HG03378 (cell line): Measurements from ENCODE around the gene LSM10.

Experiments
- ATAC-seq: cut with Tn5 transposase; IDR thresholded peaks from one replicate; pipeline ENCODE4 v1.9.1; 2021; ENCODE audit warnings: mild to moderate bottlenecking, moderate library complexity; ENCODE audit not compliant: unreplicated experiment

Gene LSM10

DNA sequence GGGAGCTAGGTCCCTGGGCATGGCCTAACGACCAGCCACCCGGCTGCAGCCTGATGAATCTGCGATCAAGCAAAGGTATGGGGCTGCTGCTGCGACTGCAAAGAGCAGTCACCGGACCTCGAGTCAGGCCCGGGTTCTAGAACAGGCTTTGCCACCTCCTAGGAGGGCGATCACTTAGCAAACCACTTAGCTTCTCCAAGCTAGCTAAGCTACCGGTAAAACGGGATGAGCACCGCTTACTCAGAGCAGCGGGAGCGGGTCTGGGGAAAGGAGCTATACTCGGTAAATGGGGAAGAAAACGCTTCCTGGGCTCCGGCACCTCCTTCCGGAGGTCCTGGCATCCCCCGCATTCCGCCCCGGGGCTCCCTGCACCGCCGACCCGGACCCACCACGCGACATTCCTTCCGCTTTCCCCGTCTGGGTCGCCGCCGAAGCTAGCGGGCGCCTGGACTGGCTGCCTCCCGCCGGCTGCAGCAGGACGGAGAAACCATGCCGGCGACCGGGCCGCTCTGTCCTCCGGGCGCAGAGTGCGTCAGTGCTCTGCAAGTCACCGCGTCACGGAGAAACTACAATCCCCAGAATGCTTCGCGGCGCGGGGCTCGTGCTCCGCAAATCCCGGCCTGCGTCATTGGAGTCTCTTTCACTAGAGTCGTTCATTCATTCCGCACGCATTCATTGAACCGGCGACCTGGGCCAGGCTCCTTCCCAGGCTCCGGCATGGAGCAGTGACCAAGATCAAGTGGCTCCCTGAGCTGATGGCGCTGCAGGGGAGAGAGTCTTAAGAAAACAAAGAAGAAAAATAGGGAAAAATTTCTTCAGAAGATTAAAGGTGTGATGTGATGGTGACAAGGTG is at the start of gene LSM10:
LSM10 (minus strand) TSS at position 531 of the 853 bp plus-strand sequence. CDS start 3,779 bp downstream, outside the sequence.
- ATAC-seq = peak; percentile 67

DNA sequence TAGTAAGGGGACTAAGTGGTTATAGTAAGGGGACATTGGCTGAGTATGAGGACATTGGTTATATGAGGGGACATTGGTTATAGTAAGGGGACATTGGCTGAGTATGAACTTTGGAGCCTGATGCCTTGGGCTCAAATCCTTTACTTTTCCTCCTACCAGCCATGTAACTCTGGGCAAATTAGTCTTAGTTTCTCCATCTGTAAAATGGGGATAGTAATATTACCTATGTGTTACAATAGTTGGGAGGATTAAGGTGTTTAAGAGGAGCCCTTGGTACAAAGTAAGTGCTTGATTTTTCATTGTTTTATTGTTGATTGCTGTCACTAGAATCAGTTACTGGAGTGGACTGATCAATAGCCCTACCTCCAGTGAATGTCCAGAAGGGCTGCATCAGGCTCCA is 49.7 kb upstream of the LSM10 start:
- ATAC-seq = no peak

DNA sequence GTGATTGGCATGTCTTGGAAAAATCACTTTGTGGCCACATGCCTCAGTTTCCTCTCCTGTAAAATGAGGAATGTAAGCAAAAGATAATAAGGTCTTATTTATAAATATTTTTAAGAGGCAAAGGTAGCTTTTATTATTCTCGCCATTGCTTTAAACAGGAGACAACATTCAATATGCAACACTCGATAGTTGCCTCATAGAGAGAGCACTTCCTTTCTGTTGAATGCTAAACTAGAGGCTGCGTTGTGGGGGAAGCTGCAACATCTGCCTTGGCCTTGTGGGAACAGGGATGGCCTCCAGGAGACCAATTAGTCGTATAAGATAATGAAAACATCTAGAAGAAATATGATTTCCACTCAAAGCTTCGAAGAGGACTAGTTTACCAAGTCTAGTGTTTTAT is 49.0 kb upstream of the LSM10 start:
- no peak for ATAC-seq

DNA sequence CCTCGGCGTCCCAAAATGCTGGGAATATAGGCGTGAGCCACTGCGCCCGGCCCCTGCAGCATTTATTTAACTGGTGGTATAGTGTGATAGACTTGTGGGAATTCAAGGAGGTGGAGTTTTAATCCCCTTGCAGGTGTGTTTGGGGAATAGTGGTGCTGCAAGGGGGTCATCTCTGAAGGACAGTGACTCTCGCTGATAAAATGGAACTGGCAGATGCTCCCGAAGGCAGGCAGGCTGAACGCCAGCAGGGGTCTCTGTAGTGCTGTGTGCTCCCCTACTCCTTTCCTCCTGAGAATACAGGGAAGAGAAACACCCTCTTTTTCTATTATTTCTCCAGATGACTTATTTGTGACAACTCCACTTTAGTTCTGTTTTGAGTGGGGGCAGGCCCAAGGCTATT is 48.6 kb upstream of the LSM10 start:
- ATAC-seq = no peak

DNA sequence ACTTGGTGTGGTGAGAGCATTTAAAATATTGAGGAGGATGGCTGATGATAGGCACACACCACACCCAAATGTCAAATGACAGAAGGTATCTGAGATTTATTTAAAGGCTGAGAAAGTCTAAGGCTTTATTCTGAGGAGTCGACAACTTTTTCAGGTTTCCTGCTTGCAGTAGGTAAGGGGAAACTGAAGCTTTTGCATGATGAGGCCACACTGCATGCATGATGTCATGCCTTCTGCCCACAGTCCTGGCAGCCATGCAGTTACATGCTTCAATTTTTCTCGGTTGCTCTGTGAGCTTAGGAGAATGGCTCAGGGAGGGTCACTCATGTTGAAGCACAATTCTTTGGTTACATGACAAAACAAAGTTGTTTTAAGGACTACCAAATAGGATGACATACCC is 45.6 kb upstream of the LSM10 start:
- no peak for ATAC-seq

DNA sequence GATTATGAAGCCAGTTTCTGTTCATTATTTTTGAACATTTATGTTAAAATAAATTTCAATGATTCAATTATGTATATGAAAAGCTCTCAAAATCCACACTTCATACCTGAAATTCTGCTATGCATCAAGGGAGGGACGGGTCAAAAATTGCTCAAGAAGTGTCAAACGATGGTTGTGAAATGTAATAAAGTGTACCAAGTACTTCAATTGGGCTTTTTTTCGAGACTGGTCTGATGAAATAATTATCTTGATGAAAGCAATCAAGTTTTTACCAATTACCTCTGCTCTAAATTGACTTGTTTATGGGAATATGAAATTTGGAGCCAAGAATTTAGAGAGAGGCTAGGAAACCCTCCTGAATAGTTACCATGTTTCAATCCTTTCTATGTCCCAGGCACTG is 44.6 kb upstream of the LSM10 start:
- no peak for ATAC-seq

DNA sequence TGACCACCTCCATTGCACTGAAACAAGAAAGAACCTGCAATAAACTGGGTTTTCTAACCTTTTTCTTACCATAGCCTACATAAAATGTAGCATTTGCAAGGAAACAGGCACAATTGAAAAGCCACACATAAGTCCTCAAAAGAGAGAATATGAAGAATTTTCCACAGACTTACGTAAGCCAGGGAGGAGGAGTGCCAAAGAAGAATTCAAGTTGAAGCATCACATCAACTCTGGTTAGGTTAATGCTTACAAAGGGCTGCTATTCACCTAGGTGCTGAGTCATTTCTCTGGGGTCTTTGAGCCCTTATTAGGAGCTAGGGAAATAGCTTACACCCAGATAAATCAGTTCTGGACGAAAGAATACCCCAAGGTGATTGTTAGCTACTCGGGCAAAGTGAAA is 42.9 kb upstream of the LSM10 start:
- no peak for ATAC-seq

DNA sequence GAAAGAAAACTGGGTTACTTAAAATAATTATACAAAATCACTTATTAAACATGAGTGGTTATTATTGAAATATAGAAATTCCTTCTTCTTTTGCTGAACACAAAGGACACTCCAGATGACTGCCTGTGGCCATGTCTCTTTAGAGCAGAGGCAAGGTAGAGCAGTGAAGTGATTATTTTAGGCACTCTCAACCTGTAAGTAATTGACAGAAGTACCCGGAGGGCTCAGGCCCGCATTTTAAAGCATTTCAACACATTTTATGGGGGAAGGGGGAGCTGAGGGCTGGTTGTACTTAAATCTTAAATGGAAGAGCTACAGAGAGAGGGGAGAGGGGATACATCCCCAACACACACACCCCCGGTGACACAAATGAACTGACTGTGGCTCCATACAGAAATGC is 42.3 kb upstream of the LSM10 start:
- ATAC-seq = no peak

DNA sequence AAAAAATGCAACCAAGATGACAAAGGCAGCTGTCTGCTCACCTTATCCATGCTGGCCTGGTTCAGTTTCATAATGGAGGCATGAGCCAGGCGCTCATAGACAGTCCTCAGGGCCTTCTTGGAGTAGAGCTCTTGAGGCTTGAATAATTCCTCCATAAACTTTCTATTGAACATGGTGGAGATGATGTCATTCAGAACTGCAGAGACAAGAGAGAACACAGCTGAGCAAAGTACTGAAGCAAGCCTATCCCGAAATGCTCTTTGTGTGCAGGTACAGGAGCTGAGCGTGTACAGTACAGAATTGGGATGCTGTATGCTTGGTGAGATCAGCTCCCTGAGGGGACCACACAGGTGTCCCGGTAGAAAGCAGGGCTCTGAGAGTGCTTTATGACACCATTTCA is 41.0 kb upstream of the LSM10 start:
- no peak for ATAC-seq

DNA sequence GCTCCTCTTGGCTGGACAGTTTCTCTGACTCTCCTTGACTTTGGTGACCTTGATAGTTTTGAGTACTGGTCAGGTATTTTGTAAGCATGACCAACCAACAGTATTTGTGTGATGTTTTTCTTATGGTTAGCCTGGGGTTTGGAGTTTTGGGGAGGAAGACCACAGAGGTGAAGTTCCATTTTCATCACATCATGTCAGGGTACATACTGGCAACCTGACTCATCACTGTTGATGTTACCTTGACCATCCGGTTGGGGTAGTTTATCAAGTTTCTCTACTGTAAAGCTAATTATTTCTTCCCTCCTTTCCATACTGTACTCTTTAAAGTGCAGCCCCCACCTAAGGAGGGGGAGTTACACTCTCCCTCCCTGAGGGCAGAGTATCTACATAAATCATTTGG is 39.1 kb upstream of the LSM10 start:
- ATAC-seq = no peak

DNA sequence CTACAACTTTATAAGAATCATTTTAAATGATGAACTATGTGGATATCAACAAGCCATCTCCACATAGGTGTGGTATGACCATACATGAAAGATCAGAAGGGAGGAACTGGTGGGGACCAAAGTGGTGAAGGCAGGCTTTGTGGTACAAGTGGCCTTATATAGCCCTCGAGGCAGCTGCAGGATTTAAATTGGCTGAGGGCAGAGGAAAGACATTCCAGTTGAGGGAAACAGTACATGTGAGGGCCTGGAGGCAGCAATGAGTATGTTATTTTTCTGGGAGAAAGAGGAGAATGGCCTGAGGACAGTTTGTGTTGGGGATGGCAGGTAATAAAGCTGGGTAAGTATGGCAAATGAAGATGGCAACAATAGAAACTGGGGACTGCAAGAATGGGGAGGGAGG is 35.4 kb upstream of the LSM10 start:
- no peak for ATAC-seq

DNA sequence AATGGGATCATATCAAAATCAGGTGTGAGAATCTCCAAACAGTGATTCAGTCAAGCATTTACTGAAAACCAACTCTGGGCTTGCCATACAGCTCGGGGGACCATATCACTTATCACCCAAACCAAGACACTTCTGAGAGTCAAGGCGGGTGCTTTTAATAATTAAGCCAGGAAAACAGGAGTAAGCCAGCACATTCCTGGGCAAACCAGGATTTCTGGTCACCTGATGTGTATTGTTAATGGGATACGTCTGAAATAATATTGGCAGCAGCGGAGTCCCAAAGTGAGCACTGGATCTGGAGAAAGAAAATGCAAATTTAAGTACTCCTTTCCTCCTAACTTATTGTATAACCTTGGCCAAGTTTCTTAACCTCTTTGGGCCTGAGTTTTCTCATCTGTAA is 34.9 kb upstream of the LSM10 start:
- no peak for ATAC-seq

DNA sequence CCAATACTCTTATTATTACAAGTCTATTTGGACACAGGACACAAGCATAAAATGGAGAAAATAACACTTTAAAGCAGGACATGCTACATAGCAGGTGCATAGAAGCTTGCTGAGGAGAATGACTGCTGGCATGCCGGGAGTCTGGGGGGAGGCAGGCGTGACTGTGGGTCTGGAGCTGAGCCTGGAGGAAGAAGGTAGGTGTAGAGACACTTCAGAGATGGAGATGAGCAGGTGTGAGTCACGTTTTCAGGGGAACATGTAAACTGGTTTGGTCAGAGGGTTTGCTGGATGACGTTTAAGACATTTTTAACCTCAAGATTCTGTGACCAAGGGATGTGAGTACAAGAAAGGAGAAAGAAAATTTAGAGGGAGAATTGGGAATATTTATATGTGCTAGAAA is 28.1 kb upstream of the LSM10 start:
- ATAC-seq = no peak

DNA sequence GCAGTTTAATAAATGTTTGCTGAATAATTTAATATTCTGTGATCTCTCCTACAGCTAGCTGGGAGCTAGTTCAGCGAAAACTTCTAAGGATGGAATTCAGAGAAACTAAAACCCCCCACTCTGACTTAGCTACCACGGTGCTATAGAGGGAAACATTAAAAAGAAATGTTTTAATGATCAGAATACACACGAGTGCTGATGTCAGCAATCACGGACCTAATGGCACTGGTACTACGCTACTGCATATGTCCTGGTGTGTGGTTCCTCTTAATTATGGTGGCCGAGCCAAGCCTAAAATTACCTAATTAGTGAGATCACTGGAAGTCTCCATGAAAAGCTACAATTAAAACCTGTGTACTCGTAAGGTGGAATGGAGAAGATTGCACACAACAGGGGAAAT is 23.9 kb upstream of the LSM10 start:
- ATAC-seq = no peak

DNA sequence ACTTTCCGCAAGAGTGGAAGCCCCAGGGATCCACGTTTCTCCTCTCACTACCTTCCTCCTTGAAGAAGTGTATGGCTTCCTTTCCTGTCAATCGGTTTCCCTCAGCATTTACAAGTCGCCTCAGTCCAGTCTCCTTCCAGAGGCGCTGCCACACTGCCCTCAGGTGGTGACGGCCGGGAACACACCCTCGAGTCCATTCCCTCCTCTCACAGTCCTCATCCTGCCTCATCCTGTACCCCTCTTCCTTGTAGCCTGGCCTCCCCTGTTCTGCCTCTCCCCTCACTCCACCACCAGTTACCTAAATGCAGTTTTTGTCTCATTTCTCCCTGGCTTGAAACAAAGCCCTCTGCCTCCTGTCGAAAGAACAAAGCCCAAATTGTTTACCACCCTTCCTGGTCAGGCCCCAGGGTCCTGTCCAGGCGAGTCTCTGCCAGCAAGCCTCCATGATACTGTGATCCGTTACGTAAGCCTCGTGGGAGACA is 23.2 kb upstream of the LSM10 start:
- no peak for ATAC-seq

DNA sequence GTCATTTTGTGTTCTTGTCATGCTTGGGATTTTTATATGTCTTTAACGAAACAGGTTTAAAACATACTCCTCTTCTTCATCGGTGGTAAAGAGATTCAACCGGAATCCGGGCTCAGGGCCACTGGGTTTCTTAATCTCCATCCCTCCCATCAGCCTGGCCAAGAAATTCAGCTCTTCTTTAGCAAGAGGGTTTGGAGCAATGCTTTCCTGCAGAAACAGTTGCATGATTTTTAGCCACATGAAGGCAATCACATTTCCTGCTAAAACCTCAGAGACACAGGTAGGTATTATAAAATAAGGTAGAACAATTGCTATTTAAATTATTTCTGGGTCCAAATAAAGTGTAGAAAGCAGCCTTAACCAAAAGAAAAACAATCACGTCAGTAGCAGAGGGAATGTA is 22.7 kb upstream of the LSM10 start:
- ATAC-seq = no peak

DNA sequence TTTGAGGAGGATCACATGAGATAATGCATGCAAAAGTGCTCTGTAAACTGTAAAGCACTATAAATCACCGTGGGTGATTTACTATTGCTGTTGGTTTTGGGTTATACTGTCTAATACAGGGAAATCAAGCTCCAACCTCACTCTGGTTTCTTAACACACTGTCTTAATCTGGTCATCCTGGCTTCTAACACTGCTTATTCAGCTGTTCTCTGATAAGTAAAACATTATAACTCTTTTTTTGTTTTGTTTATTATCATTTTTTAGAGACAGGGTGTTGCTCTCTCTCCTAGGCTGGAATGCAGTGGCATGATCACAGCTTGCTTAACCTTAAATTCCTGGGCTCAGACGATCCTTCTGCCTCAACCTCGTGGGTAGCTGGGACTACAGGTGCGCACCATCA is 21.9 kb upstream of the LSM10 start:
- ATAC-seq = no peak

DNA sequence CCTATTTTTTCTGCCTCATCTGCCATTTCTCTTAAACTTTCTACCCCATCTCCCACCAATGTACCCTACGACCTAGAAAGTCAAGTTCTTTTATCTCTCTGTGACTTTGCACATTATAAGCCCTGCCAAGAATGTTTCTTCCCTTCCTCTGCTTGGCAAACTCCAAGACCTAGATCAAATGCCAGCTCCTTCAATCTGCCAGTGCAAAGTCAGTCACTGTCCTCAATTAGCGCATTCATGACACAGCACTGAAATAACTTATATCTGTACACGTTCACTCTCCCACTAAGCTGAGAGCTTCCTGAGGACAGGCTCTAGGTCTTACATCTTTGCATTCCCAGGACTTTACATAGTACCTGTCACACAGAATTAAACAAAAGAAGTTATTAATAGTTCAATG is 21.4 kb upstream of the LSM10 start:
- no peak for ATAC-seq

DNA sequence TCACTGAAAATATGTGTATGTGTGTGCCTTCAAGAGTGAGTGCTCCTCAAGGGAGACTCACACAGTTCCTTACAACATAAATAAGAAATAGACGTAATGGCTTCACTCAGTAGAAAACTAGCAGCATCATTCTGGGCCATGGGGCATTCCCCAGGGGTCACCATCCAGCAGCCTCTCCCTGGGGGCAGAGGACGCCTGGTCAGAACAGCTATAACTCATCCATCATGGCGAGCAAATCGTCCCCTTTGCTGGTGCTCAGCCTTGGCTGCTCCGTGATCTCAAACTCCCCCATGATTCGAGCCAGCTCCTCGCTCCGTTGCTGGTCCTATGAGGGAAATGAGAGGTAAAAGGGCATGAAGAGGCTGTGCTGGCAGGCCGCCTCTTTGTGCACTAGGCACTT is 20.2 kb upstream of the LSM10 start:
- no peak for ATAC-seq

DNA sequence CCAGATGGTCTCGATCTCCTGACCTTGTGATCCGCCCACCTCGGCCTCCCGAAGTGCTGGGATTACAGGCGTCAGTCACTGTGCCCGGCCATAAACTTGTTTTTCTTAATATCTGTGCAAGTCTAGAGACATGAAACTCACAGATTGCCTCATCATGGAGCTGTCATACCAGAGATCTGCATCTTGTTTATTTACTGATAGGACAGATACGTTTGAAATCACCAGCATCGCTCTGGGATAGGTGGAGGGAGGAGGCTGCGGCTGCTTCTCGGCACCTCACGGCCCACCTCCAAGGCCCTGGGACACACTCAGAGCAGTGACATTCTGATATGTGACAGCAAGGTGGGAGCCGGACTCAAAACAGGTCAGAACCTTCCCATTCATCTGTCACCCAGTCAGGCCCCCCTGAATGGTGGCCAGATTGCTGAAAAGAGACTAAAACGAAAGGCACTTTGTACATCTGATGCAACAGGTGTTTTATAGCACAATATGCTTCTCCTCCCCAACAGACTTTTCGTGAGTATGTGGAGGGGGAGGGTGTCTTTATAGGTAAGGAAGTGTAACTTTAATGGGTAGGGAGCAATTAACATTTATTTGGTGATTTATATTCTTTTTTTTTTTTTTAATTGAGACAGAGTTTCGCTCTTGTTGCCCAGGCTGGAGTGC is 18.1 kb upstream of the LSM10 start:
- ATAC-seq = no peak

DNA sequence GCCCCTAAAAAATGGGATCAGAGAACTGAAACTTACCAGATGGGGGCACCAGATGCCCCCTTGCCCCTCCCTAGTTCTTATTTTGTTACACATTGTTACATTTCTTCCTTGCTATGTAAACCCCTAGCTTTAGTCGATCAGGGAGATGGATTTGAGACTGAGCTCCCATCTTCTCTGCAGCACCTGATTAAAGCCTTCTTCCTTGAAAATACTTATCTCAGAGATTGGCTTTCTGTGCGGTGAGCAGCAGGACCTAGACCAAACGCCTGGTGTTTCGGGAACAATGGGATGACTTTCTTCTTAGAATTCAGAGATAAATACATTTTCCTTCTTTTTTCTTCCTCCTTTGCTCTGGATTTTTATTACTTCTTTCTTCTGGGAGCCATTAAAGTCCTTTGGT is 16.7 kb upstream of the LSM10 start:
- ATAC-seq = no peak
